Vagina (tissue), 2 donors: ENCODE measurements around the gene FBXO48. TPM values are rescaled to one million over a fixed set of nuclear protein-coding genes. Genes with fewer than 3 reads are reported as not detected.

Source experiments
- DNase-seq, 2 donors: peaks; one replicate each; pipeline ENCODE4 v3.0.0-alpha.2; 2017; ENCODE audit errors: extremely low spot score in 2 of 2
- H3K27ac ChIP-seq: fragments of 200-600 bp; sonication (generic); one replicate; pipeline ENCODE4 v1.5.1; 2019
- H3K27me3 ChIP-seq: fragments of 200-600 bp; sonication (generic); one replicate; pipeline ENCODE4 v1.5.1; 2019
- H3K36me3 ChIP-seq, 2 donors: fragments of 200-600 bp; sonication (generic); one replicate each; pipeline ENCODE4 v1.5.1; 2017 to 2019
- H3K4me1 ChIP-seq: fragments of 200-600 bp; sonication (generic); one replicate; pipeline ENCODE4 v1.5.1; 2019
- H3K4me3 ChIP-seq, 2 donors: fragments of 200-600 bp; sonication (generic); 1 replicate in 1 of 2; 2 replicates in 1 of 2; pipeline ENCODE4 v1.5.1; 2016 to 2019
- H3K9me3 ChIP-seq: fragments of 200-600 bp; sonication (generic); one replicate; pipeline ENCODE4 v1.5.1; 2019
- POLR2A ChIP-seq, 2 donors: fragments of 450-650 bp; IDR thresholded peaks; one replicate each; pipeline ENCODE4 v1.6.1; 2017; ENCODE audit warnings: antibody characterized with exemption in 2 of 2, mild to moderate bottlenecking in 2 of 2, moderate library complexity in 2 of 2
- POLR2AphosphoS5 ChIP-seq, 2 donors: sonication (generic); formaldehyde crosslinking; IDR thresholded peaks; one replicate each; pipeline ENCODE4 v1.9.0; 2017; ENCODE audit warnings: antibody characterized with exemption in 2 of 2, mild to moderate bottlenecking in 2 of 2, low read depth in 1 of 2; ENCODE audit not compliant: insufficient read depth in 1 of 2
- intact Hi-C: fragments of 100-400 bp; cut with DNase I; formaldehyde crosslinking; loops from one replicate; pipeline ENCODE4 v1.15.1; 2023
- total RNA-seq: library from RNA; depleted of rRNA; stranded (reverse); fragments of >200 nt; gene quantifications from one replicate; pipeline ENCODE4 v1.2.3, GENCODE V29; 2016
- TF ChIP-seq, protein P1 (sequence below), 3 experiments: fragments of 450-650 bp in 2 of 3; fragments of 200-600 bp in 1 of 3; sonication (generic) in 1 of 3; IDR thresholded peaks; one replicate each; pipeline ENCODE4 v1.5.1; 2017 to 2019; ENCODE audit warnings: antibody characterized with exemption in 3 of 3, mild to moderate bottlenecking in 2 of 3, moderate library complexity in 2 of 3

The FBXO48 gene
- total RNA-seq, 1 donor from 2014 or later, result 1.2 TPM

DNA sequence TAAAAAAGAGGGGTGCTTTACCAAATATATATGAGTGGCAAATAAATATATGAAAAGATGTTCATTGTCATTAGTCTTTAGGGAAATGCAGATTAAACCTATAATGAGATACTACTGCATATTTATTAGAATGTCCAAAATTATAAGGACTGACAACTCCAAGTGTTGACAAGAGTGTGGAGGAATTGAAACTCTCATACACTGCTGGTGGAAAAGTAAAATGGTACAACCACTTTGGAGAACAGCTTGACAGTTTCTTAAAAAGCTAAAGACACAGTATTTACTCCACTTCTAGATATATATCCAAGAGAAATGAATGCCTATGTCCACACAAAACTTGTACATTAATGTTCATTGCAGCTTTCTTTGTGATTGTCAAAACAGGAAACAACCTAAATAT lies 51.6 kb downstream of the FBXO48 start:
- Histone ChIP-seq H3K36me3 (no peaks in the 10 kb centered on the region), H3K9me3 (no peaks in the 10 kb centered on the region), H3K27me3 (no peaks in the 10 kb centered on the region), H3K4me1 (no peaks in the 10 kb centered on the region), H3K4me3 (no peak overlapping the region), H3K27ac (no peak overlapping the region)
- DNase-seq, result no peak
- intact Hi-C loops, result no loop called here
- TF ChIP-seq POLR2AphosphoS5 (IDR thresholded peaks at IDR 0.05; ENCODE audit: insufficient read depth in 1 of 2, low read depth in 1 of 2) (no peak), POLR2A (IDR thresholded peaks at IDR 0.05) (no peak)
- TF ChIP-seq, protein P1, sequence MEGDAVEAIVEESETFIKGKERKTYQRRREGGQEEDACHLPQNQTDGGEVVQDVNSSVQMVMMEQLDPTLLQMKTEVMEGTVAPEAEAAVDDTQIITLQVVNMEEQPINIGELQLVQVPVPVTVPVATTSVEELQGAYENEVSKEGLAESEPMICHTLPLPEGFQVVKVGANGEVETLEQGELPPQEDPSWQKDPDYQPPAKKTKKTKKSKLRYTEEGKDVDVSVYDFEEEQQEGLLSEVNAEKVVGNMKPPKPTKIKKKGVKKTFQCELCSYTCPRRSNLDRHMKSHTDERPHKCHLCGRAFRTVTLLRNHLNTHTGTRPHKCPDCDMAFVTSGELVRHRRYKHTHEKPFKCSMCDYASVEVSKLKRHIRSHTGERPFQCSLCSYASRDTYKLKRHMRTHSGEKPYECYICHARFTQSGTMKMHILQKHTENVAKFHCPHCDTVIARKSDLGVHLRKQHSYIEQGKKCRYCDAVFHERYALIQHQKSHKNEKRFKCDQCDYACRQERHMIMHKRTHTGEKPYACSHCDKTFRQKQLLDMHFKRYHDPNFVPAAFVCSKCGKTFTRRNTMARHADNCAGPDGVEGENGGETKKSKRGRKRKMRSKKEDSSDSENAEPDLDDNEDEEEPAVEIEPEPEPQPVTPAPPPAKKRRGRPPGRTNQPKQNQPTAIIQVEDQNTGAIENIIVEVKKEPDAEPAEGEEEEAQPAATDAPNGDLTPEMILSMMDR (IDR thresholded peaks at IDR 0.05), result no peak

DNA sequence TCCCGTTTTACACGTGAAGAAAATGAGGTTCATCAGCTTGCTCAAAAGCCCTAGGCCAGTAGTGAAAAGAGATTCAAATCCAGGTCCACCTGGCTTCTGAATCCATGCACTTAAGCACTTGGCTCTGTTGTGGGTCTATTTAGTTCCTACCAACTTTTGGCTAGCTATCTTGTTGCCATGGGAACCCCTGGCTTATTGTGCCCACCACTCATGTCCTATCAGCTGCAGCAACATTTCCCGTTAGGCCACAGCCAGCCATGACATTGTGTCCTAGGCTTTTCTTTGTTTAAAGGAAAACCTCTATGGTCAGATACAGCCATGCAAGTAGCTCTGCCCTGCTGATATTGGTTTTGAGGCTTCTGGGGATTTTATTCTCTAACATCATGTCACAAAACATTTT lies 52.2 kb downstream of the FBXO48 start:
- TF ChIP-seq POLR2AphosphoS5 (IDR thresholded peaks at IDR 0.05; ENCODE audit: insufficient read depth in 1 of 2, low read depth in 1 of 2) (no peak), POLR2A (IDR thresholded peaks at IDR 0.05) (no peak)
- TF ChIP-seq, protein P1 (IDR thresholded peaks at IDR 0.05), result no peak
- Histone ChIP-seq H3K36me3 (no peaks in the 10 kb centered on the region), H3K4me3 (no peak overlapping the region), H3K27me3 (no peaks in the 10 kb centered on the region), H3K4me1 (no peaks in the 10 kb centered on the region), H3K9me3 (no peaks in the 10 kb centered on the region), H3K27ac (no peak overlapping the region)
- DNase-seq, result no peak
- intact Hi-C loops, result no loop called here

DNA sequence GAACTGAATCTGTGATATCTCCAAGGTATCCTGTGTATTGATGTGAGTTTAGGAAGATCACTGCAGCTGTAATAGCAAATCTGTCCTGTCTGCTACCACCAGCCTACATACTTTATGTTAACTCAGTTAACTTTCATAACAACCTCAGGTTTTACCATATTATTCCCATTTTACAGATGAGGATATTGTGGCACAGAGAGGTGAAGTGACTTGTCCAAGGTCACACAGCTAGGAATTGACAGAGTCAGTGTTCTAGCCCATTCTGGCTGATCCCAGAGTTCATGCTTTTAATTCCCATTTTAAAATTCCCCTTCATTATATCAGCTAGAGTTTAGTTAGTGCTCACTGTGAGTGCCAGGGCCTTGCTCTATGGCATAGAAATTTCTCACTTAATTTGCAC lies 52.6 kb downstream of the FBXO48 start:
- no peaks in the 10 kb centered on the region for H3K27me3 ChIP-seq
- H3K4me1 ChIP-seq, result no peaks in the 10 kb centered on the region
- intact Hi-C loops, result no loop called here
- H3K36me3 ChIP-seq, result no peaks in the 10 kb centered on the region
- TF ChIP-seq POLR2A (IDR thresholded peaks at IDR 0.05) (no peak), POLR2AphosphoS5 (IDR thresholded peaks at IDR 0.05; ENCODE audit: insufficient read depth in 1 of 2, low read depth in 1 of 2) (no peak)
- TF ChIP-seq, protein P1 (IDR thresholded peaks at IDR 0.05), result no peak
- DNase-seq, result no peak
- H3K27ac ChIP-seq, result no peak overlapping the region
- no peaks in the 10 kb centered on the region for H3K9me3 ChIP-seq
- H3K4me3 ChIP-seq, result no peak overlapping the region

DNA sequence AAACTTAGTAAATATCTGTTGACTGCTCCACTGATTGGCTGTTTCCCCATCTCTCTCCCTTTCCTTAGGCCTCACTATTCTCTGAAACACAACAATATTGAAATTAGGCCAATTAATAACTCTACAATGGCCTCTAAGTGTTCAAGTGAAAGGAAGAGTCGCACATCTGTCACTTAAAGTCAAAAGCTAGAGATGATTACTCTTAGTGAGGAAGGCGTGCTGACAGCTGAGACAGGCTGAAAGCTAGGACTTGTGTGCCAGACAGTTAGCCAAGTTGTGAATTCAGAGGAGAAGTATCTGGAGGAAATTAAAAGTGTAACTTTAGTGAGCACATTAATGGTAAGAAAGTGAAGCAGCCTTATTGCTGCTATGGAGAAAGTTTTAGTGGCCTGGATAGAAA lies 53.6 kb downstream of the FBXO48 start:
- Histone ChIP-seq H3K36me3 (no peaks in the 10 kb centered on the region), H3K4me1 (no peaks in the 10 kb centered on the region), H3K9me3 (no peaks in the 10 kb centered on the region), H3K27ac (no peak overlapping the region), H3K27me3 (no peaks in the 10 kb centered on the region), H3K4me3 (no peak overlapping the region)
- intact Hi-C loops, result no loop called here
- TF ChIP-seq POLR2AphosphoS5 (IDR thresholded peaks at IDR 0.05; ENCODE audit: insufficient read depth in 1 of 2, low read depth in 1 of 2), result no peak
- TF ChIP-seq POLR2A (IDR thresholded peaks at IDR 0.05), result no peak
- TF ChIP-seq, protein P1 (IDR thresholded peaks at IDR 0.05), result no peak
- DNase-seq, result no peak

DNA sequence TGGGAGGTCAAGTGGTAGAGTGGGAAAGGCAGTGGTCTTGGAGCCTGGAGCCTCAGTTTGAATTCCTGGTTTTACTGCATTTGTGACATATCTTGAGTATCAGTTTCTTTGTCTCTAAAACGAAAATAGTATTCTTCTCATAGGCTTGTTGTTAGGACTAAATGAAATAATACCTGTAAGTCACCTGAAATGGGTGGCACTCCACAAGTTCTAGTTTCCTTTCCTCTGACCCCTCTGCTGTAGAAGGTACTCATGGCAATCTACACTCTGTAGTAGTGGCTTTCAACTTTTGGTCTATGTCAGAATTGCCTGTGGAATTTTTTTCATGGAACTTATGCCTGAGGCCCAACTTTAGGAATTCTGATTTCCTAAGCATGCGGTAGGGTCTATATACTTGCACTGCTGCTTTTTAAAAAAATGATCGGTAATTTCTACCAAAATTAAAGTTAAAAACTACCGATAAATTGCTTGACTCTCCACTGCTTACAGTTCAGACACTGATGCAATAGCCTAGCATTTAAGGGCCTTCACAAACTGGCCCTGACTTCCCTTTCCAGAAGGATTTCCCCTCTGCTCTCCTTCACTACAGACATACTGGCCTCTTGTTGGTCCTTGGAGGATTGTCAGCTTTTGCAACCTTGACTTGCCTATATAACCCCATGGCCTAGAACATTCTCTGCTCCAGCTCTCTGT lies 54.8 kb downstream of the FBXO48 start:
- no peak overlapping the region for H3K27ac ChIP-seq
- no peaks in the 10 kb centered on the region for H3K9me3 ChIP-seq
- H3K36me3 ChIP-seq, result no peaks in the 10 kb centered on the region
- no peaks in the 10 kb centered on the region for H3K27me3 ChIP-seq
- no peak for DNase-seq
- no peaks in the 10 kb centered on the region for H3K4me1 ChIP-seq
- no peak overlapping the region for H3K4me3 ChIP-seq
- intact Hi-C loops, result no loop called here
- TF ChIP-seq, protein P1 (IDR thresholded peaks at IDR 0.05), result no peak
- no peak for TF ChIP-seq POLR2A (IDR thresholded peaks at IDR 0.05)
